Measurements from ENCODE around the gene BCAS1.

Gene BCAS1

GRCh38 chr20:54037525-54037924 is 32.9 kb downstream of the BCAS1 start:
- no peak overlapping the region for H3K27ac ChIP-seq (ENCODE audit: extremely low read depth, low read depth, low read length)
- no peaks in the 10 kb centered on the region for H3K9me3 ChIP-seq (ENCODE audit: control insufficient read depth, insufficient read depth, low read depth, low read length)
- no peaks in the 10 kb centered on the region for H3K36me3 ChIP-seq (ENCODE audit: control insufficient read depth in 2 of 2, insufficient read depth in 1 of 2, low read length in 2 of 2)
- TF ChIP-seq ZNF18 (tag by site-specific recombination; IDR thresholded peaks at IDR 0.05), result no peak
- TF ChIP-seq ZNF514 (tag by site-specific recombination; IDR thresholded peaks at IDR 0.05), result no peak
- TF ChIP-seq ZNF677 (tag by site-specific recombination; IDR thresholded peaks at IDR 0.05), result no peak
- TF ChIP-seq ZNF433 (tag by site-specific recombination; IDR thresholded peaks at IDR 0.05; ENCODE audit: low read depth), result no peak
- TF ChIP-seq, protein P1, sequence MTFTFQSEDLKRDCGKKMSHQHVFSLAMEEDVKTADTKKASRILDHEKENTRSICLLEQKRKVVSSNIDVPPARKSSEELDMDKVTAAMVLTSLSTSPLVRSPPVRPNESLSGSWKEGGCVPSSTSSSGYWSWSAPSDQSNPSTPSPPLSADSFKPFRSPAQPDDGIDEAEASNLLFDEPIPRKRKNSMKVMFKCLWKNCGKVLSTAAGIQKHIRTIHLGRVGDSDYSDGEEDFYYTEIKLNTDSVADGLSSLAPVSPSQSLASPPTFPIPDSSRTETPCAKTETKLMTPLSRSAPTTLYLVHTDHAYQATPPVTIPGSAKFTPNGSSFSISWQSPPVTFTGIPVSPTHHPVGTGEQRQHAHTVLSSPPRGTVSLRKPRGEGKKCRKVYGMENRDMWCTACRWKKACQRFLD (tag by site-specific recombination; IDR thresholded peaks at IDR 0.05), result no peak
- POLR2A ChIA-PET, result no interaction called here
- H3K4me3 ChIP-seq (ENCODE audit: low read depth, low read length), result no peak overlapping the region
- CTCF ChIA-PET, result interaction anchor here (0.6 kb wide), 1 partner anchor 151 kb away, joined by 5 read pairs; no protein-coding TSS in a partner anchor
- no peaks in the 10 kb centered on the region for H3K4me1 ChIP-seq (ENCODE audit: control insufficient read depth, insufficient read depth, low read length)

GRCh38 chr20:54029643-54030042 is 40.8 kb downstream of the BCAS1 start:
- ChIA-PET CTCF (interaction anchor here (0.6 to 0.8 kb wide), 2 partner anchors 92 to 450 kb away, joined by 3 to 5 read pairs; no protein-coding TSS in a partner anchor), POLR2A (no interaction called here)
- Histone ChIP-seq H3K9me3 (ENCODE audit: control insufficient read depth, insufficient read depth, low read depth, low read length) (no peaks in the 10 kb centered on the region), H3K4me1 (ENCODE audit: control insufficient read depth, insufficient read depth, low read length) (no peaks in the 10 kb centered on the region), H3K4me3 (ENCODE audit: low read depth, low read length) (no peak overlapping the region), H3K27ac (ENCODE audit: extremely low read depth, low read depth, low read length) (no peak overlapping the region), H3K36me3 (ENCODE audit: control insufficient read depth in 2 of 2, insufficient read depth in 1 of 2, low read length in 2 of 2) (no peaks in the 10 kb centered on the region)
- no peak for TF ChIP-seq ZNF792 (tag by site-specific recombination; IDR thresholded peaks at IDR 0.05)
- no peak for TF ChIP-seq HOXD13 (CRISPR knock-in tag; IDR thresholded peaks at IDR 0.05; ENCODE audit: borderline replicate concordance)
- TF ChIP-seq, protein P2, sequence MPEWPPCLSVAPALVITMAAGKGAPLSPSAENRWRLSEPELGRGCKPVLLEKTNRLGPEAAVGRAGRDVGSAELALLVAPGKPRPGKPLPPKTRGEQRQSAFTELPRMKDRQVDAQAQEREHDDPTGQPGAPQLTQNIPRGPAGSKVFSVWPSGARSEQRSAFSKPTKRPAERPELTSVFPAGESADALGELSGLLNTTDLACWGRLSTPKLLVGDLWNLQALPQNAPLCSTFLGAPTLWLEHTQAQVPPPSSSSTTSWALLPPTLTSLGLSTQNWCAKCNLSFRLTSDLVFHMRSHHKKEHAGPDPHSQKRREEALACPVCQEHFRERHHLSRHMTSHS (tag by site-specific recombination; IDR thresholded peaks at IDR 0.05), result no peak
- no peak for TF ChIP-seq REPIN1 (tag by site-specific recombination; IDR thresholded peaks at IDR 0.05; ENCODE audit: low read depth)
- no peak for TF ChIP-seq GLI4 (tag by site-specific recombination; IDR thresholded peaks at IDR 0.05)
- TF ChIP-seq ZNF292 (tag by site-specific recombination; IDR thresholded peaks at IDR 0.05; ENCODE audit: borderline replicate concordance, low read depth), result no peak
- TF ChIP-seq ZNF621 (tag by site-specific recombination; IDR thresholded peaks at IDR 0.05), result no peak
- TF ChIP-seq, protein P3, sequence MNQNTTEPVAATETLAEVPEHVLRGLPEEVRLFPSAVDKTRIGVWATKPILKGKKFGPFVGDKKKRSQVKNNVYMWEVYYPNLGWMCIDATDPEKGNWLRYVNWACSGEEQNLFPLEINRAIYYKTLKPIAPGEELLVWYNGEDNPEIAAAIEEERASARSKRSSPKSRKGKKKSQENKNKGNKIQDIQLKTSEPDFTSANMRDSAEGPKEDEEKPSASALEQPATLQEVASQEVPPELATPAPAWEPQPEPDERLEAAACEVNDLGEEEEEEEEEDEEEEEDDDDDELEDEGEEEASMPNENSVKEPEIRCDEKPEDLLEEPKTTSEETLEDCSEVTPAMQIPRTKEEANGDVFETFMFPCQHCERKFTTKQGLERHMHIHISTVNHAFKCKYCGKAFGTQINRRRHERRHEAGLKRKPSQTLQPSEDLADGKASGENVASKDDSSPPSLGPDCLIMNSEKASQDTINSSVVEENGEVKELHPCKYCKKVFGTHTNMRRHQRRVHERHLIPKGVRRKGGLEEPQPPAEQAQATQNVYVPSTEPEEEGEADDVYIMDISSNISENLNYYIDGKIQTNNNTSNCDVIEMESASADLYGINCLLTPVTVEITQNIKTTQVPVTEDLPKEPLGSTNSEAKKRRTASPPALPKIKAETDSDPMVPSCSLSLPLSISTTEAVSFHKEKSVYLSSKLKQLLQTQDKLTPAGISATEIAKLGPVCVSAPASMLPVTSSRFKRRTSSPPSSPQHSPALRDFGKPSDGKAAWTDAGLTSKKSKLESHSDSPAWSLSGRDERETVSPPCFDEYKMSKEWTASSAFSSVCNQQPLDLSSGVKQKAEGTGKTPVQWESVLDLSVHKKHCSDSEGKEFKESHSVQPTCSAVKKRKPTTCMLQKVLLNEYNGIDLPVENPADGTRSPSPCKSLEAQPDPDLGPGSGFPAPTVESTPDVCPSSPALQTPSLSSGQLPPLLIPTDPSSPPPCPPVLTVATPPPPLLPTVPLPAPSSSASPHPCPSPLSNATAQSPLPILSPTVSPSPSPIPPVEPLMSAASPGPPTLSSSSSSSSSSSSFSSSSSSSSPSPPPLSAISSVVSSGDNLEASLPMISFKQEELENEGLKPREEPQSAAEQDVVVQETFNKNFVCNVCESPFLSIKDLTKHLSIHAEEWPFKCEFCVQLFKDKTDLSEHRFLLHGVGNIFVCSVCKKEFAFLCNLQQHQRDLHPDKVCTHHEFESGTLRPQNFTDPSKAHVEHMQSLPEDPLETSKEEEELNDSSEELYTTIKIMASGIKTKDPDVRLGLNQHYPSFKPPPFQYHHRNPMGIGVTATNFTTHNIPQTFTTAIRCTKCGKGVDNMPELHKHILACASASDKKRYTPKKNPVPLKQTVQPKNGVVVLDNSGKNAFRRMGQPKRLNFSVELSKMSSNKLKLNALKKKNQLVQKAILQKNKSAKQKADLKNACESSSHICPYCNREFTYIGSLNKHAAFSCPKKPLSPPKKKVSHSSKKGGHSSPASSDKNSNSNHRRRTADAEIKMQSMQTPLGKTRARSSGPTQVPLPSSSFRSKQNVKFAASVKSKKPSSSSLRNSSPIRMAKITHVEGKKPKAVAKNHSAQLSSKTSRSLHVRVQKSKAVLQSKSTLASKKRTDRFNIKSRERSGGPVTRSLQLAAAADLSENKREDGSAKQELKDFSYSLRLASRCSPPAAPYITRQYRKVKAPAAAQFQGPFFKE (tag by site-specific recombination; IDR thresholded peaks at IDR 0.05; ENCODE audit: borderline replicate concordance), result no peak
- TF ChIP-seq ZNF175 (tag by site-specific recombination; IDR thresholded peaks at IDR 0.05), result no peak
- no peak for TF ChIP-seq ZSCAN16 (tag by site-specific recombination; IDR thresholded peaks at IDR 0.05)
- TF ChIP-seq ZNF302 (tag by site-specific recombination; IDR thresholded peaks at IDR 0.05; ENCODE audit: low read depth), result no peak
- no peak for TF ChIP-seq ZNF354C (tag by site-specific recombination; IDR thresholded peaks at IDR 0.05; ENCODE audit: borderline replicate concordance, low read depth)
- TF ChIP-seq ZNF510 (tag by site-specific recombination; IDR thresholded peaks at IDR 0.05; ENCODE audit: insufficient replicate concordance), result no peak
- no peak for TF ChIP-seq ZNF571 (tag by site-specific recombination; IDR thresholded peaks at IDR 0.05)
- TF ChIP-seq, protein P4, sequence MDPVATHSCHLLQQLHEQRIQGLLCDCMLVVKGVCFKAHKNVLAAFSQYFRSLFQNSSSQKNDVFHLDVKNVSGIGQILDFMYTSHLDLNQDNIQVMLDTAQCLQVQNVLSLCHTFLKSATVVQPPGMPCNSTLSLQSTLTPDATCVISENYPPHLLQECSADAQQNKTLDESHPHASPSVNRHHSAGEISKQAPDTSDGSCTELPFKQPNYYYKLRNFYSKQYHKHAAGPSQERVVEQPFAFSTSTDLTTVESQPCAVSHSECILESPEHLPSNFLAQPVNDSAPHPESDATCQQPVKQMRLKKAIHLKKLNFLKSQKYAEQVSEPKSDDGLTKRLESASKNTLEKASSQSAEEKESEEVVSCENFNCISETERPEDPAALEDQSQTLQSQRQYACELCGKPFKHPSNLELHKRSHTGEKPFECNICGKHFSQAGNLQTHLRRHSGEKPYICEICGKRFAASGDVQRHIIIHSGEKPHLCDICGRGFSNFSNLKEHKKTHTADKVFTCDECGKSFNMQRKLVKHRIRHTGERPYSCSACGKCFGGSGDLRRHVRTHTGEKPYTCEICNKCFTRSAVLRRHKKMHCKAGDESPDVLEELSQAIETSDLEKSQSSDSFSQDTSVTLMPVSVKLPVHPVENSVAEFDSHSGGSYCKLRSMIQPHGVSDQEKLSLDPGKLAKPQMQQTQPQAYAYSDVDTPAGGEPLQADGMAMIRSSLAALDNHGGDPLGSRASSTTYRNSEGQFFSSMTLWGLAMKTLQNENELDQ (tag by site-specific recombination; IDR thresholded peaks at IDR 0.05; ENCODE audit: low read depth), result no peak
- TF ChIP-seq ZNF776 (tag by site-specific recombination; IDR thresholded peaks at IDR 0.05; ENCODE audit: borderline replicate concordance), result no peak

All from HEK293 (cell line).